H7 (cell line): ENCODE data around the gene ANKRD17. TPM values are rescaled to one million over a fixed set of nuclear protein-coding genes. Genes with fewer than 3 reads are reported as not detected.
A peak's percentile ranks its signal among the peaks of the same experiment; 100 is the strongest.

Source experiments
- DNase-seq: peaks from one replicate; pipeline ENCODE4 v3.0.0; 2012
- H3K27me3 ChIP-seq: 2 replicates; pipeline ENCODE4 v1.6.0; 2011; ENCODE audit warnings: mild to moderate bottlenecking, low read length; ENCODE audit not compliant: control insufficient read depth, insufficient read depth
- H3K36me3 ChIP-seq: replicated peaks from 2 replicates; pipeline ENCODE4 v1.5.1; 2011; ENCODE audit warnings: low read length; ENCODE audit not compliant: control insufficient read depth, insufficient read depth
- H3K4me3 ChIP-seq: 2 replicates; pipeline ENCODE4 v1.5.1; 2011; ENCODE audit warnings: low read depth, mild to moderate bottlenecking, control low read depth, low read length, moderate library complexity; ENCODE audit not compliant: insufficient read depth
- total RNA-seq: library from RNA; depleted of rRNA; stranded (reverse); fragments of >200 nt; shearing (Covaris generic); gene quantifications from 2 replicates; pipeline ENCODE4 v1.2.3, GENCODE V29; 2014

Gene ANKRD17
- total RNA-seq, 1 experiment from 2014 or later, result 40.5 TPM

DNA sequence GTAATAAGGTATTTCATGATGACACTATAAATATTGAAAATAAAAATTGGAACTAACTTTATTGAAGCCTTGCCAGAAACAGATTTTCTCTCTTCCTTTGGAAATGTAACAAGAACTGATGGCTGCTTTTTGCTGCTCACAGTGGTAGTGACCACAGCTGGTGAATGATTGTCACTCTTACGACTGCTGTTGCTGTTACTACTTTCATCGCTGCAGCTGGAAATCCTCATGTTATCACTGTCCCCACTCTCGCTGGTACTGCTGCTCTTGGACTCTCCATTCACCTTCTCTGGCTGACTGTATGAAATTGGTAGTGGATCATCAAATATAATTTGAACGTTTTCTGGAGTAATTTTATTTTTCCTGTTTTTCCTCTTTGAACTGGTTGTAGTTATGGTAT is 160.6 kb downstream of the ANKRD17 start:
- Histone ChIP-seq H3K36me3 (peaks cover 11% of the 10 kb centered on the region), H3K4me3 (no peak overlapping the region), H3K27me3 (no peaks in the 10 kb centered on the region)
- DNase-seq, result no peak

GRCh38 chr4:73092868-73093267 is 165.7 kb downstream of the ANKRD17 start:
- Histone ChIP-seq H3K4me3 (no peak overlapping the region), H3K36me3 (peaks cover 19% of the 10 kb centered on the region), H3K27me3 (no peaks in the 10 kb centered on the region)
- DNase-seq, result no peak

- Histone ChIP-seq H3K27me3 (no peaks in the 10 kb centered on the region), H3K36me3 (peaks cover 19% of the 10 kb centered on the region), H3K4me3 (no peak overlapping the region)
- no peak for DNase-seq
Measured at GRCh38 chr4:73090738-73091137, 167.9 kb downstream of the ANKRD17 start.

GRCh38 chr4:73087871-73088270 is 170.7 kb downstream of the ANKRD17 start:
- H3K4me3 ChIP-seq, result no peak overlapping the region
- no peaks in the 10 kb centered on the region for H3K27me3 ChIP-seq
- DNase-seq, result no peak
- H3K36me3 ChIP-seq, result peaks cover 17% of the 10 kb centered on the region

GRCh38 chr4:73086095-73086868 is 172.3 kb downstream of the ANKRD17 start:
- H3K36me3 ChIP-seq, result peaks cover 10% of the 10 kb centered on the region
- no peak for DNase-seq
- H3K4me3 ChIP-seq, result no peak overlapping the region
- H3K27me3 ChIP-seq, result no peaks in the 10 kb centered on the region

DNA sequence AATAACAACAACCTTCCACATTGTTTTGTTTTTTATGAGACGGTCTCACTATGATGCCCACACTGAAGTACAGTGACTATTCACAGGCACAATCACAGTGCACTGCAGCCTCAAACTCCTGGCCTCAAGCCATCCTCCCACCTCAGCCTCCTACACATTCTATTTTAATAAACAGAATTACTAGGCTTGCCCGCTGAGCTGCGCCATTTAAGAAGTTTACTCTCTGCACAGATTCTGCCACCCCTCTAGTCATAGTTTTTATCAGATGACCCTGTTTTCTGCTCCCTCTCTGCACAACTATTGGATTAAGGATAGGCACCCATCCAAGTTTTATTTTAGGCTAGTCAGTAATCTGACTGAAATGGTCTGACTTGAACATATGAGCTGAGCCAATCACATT is 177.8 kb downstream of the ANKRD17 start:
- peaks cover 5% of the 10 kb centered on the region for H3K36me3 ChIP-seq
- no peaks in the 10 kb centered on the region for H3K27me3 ChIP-seq
- DNase-seq, result no peak
- H3K4me3 ChIP-seq, result no peak overlapping the region

DNA sequence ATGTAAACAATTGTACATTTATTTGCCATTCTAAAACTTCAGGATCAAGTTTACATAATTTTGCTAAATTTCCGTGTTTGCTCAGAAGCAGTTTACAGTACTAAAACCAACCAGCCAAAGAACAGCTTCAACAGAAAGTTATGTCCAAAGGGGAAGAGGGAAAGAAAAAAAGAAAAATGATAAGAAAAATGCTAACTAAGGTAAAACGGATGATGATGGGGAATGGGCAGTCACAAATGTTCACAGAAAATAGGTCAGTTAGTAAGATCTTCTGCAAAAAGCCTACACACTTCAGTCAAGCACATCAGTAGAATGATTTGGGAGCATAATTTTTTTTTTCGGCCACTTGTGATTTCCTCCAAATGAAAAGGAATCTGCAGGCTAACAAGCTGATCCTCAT is 182.8 kb downstream of the ANKRD17 start:
- Histone ChIP-seq H3K27me3 (no peaks in the 10 kb centered on the region), H3K4me3 (no peak overlapping the region), H3K36me3 (no peaks in the 10 kb centered on the region; the same call in none of the 2 replicates)
- no peak for DNase-seq

GRCh38 chr4:73070074-73070390 is 188.6 kb downstream of the ANKRD17 start:
- no peak for DNase-seq
- Histone ChIP-seq H3K36me3 (peaks cover 5% of the 10 kb centered on the region), H3K4me3 (peak overlapping the region; percentile 94), H3K27me3 (no peaks in the 10 kb centered on the region)

DNA sequence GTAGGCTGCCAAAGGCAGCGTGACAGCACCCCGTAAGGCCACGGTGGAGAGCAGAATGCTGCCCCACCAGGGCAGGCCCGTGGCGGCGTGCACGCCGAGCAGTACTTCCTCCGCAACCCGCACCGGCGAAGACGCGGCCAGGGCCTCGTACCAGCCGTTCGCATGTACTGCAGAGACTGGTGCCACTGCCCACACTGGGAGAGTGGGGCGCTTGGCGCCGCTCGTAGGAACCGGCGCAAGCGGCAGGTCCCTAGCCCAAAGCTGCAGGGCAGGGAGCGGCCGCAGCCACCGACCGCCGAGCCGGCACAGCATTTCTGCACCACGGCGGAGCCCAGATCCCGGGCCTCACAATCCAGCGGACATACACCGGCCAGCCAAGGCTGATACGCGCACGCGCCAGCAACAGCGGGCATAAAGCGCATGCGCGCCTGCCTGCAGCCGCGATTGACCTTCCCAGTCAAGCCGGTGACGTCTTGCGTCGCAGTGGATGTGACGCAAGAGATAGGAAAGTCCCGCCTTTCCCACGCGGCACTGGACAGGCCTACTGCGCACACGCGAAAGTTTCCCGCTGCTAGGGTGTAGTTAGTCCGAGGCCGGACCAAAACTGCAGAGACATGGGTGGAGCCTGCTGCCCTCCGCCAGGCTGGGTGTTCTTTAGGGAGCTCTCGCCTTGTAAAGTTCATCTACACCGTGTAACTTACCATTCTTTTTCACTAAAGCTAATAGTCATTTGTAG is 189.1 kb downstream of the ANKRD17 start, which contains the start of gene COX18:
Gene COX18, minus strand, starts transcription at position 379 of the 736 bp plus-strand sequence. Its CDS starts 67 bp downstream, at position 312.
- H3K36me3 ChIP-seq, result peaks cover 5% of the 10 kb centered on the region

GRCh38 chr4:73068491-73069337 is 189.9 kb downstream of the ANKRD17 start:
- H3K27me3 ChIP-seq, result no peaks in the 10 kb centered on the region
- H3K36me3 ChIP-seq, result peaks cover 5% of the 10 kb centered on the region
- H3K4me3 ChIP-seq, result peak overlapping the region; percentile 94
- DNase-seq, result no peak

More for the DNA sequence above, 189.1 kb downstream of the ANKRD17 start, which contains the start of gene COX18:
- peak; percentile 90 for DNase-seq
- Histone ChIP-seq H3K4me3 (peak within 1 kb of the TSS; percentile 94), H3K27me3 (no peaks in the 10 kb centered on the region)

DNA sequence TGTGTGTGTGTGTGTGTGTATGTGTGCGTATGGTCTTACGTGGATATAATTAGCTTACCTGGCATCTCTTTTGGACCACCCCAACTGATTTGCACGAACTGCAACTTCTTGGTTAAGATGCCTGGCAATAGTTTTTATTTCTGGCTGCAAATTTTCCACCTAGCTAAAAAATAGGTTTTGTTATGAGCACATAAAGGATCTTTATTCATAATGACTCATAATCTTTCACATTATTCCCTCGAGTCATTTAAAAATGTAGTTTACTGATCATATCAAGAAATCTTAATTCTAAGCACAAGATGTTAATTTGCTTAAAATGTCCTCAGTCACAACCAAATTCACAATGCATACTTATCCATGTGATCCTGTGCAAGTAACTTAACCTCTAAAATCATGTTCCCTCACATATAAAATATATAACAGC is 190.6 kb downstream of the ANKRD17 start:
- H3K27me3 ChIP-seq, result no peaks in the 10 kb centered on the region
- H3K4me3 ChIP-seq, result peak overlapping the region; percentile 94; the same call in 1 of the 2 replicates
- H3K36me3 ChIP-seq, result peaks cover 5% of the 10 kb centered on the region
- DNase-seq, result no peak

- Histone ChIP-seq H3K27me3 (no peaks in the 10 kb centered on the region), H3K4me3 (no peak overlapping the region), H3K36me3 (peaks cover 5% of the 10 kb centered on the region)
- no peak for DNase-seq
Measured at GRCh38 chr4:73066928-73067327, 191.7 kb downstream of the ANKRD17 start.

GRCh38 chr4:73066445-73066844 is 192.2 kb downstream of the ANKRD17 start:
- no peak for DNase-seq
- H3K4me3 ChIP-seq, result no peak overlapping the region
- H3K36me3 ChIP-seq, result peaks cover 5% of the 10 kb centered on the region
- H3K27me3 ChIP-seq, result no peaks in the 10 kb centered on the region

DNA sequence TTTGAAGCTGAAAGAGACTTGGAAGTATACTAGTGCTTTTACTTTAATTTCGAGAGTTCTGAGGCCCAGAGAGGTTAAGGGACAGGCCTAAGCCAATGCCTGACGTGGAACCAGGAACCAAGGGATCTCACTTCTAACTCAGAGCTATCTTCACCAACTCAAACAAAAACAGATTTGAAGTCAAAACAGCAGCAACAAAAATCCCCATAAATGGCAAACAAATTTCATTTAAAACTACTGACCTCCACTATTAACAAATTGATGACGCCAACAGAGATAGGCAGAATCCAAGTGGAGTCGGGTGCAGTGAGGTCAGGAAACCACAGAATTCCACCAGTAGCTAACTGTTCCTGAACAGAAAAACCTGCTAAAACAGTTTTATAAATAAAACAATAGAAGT is 194.1 kb downstream of the ANKRD17 start:
- H3K36me3 ChIP-seq, result peaks cover 7% of the 10 kb centered on the region
- no peak for DNase-seq
- H3K4me3 ChIP-seq, result no peak overlapping the region
- no peaks in the 10 kb centered on the region for H3K27me3 ChIP-seq
